Neural cell (in vitro differentiated cells): ENCODE measurements around the gene DNAJB11.

ENCODE experiments used
- EZH2 ChIP-seq: fragments of 200-600, 300-800 bp; shearing (Covaris generic), sonication (generic); IDR thresholded peaks from 2 replicates; pipeline ENCODE4 v1.6.1; 2014; ENCODE audit warnings: antibody characterized with exemption, low read length, borderline replicate concordance, mild to moderate bottlenecking; ENCODE audit not compliant: insufficient read depth, poor library complexity, severe bottlenecking
- MXI1 ChIP-seq: fragments of 450-650 bp; conservative IDR thresholded peaks from 2 replicates; pipeline ENCODE4 v1.6.1; 2014; ENCODE audit warnings: antibody characterized with exemption, mild to moderate bottlenecking; ENCODE audit not compliant: poor library complexity, severe bottlenecking
- POLR2AphosphoS5 ChIP-seq: IDR thresholded peaks from 2 replicates; pipeline ENCODE4 v1.6.1; 2012
- SMC3 ChIP-seq: fragments of 450-650 bp; conservative IDR thresholded peaks from 2 replicates; pipeline ENCODE4 v1.6.1; 2014; ENCODE audit warnings: antibody characterized with exemption, mild to moderate bottlenecking, moderate library complexity; ENCODE audit not compliant: poor library complexity
- TF ChIP-seq, protein P1 (sequence below): fragments of 450-650 bp; IDR thresholded peaks from 2 replicates; pipeline ENCODE4 v1.5.1; 2014; ENCODE audit warnings: antibody characterized with exemption, mild to moderate bottlenecking, moderate library complexity; ENCODE audit not compliant: poor library complexity, severe bottlenecking
- TF ChIP-seq, protein P2 (sequence below): IDR thresholded peaks from 2 replicates; pipeline ENCODE4 v1.6.1; 2012; ENCODE audit warnings: borderline replicate concordance

DNA sequence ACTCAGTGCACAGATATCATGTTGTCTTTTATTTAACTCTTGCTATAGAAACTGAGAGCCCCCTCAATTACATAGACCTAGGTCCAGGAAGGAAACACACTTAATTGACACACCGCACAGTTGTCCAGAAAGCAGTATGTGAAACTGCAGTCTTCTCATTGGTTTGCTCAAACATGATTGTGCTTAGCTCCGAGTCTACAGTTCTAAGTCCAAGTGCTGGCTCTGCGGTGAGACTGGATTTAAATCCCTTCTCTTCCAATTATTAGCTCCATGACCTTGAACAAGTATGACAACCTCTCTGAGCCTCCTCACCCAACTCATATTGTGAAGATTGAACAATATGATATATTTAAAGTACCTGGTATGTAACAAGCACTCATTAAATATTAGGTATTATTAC lies 23.3 kb downstream of the DNAJB11 start:
- TF ChIP-seq POLR2AphosphoS5 = no peak
- TF ChIP-seq SMC3 = no peak
- TF ChIP-seq, protein P1, sequence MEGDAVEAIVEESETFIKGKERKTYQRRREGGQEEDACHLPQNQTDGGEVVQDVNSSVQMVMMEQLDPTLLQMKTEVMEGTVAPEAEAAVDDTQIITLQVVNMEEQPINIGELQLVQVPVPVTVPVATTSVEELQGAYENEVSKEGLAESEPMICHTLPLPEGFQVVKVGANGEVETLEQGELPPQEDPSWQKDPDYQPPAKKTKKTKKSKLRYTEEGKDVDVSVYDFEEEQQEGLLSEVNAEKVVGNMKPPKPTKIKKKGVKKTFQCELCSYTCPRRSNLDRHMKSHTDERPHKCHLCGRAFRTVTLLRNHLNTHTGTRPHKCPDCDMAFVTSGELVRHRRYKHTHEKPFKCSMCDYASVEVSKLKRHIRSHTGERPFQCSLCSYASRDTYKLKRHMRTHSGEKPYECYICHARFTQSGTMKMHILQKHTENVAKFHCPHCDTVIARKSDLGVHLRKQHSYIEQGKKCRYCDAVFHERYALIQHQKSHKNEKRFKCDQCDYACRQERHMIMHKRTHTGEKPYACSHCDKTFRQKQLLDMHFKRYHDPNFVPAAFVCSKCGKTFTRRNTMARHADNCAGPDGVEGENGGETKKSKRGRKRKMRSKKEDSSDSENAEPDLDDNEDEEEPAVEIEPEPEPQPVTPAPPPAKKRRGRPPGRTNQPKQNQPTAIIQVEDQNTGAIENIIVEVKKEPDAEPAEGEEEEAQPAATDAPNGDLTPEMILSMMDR = no peak
- TF ChIP-seq EZH2 = no peak
- TF ChIP-seq, protein P2, sequence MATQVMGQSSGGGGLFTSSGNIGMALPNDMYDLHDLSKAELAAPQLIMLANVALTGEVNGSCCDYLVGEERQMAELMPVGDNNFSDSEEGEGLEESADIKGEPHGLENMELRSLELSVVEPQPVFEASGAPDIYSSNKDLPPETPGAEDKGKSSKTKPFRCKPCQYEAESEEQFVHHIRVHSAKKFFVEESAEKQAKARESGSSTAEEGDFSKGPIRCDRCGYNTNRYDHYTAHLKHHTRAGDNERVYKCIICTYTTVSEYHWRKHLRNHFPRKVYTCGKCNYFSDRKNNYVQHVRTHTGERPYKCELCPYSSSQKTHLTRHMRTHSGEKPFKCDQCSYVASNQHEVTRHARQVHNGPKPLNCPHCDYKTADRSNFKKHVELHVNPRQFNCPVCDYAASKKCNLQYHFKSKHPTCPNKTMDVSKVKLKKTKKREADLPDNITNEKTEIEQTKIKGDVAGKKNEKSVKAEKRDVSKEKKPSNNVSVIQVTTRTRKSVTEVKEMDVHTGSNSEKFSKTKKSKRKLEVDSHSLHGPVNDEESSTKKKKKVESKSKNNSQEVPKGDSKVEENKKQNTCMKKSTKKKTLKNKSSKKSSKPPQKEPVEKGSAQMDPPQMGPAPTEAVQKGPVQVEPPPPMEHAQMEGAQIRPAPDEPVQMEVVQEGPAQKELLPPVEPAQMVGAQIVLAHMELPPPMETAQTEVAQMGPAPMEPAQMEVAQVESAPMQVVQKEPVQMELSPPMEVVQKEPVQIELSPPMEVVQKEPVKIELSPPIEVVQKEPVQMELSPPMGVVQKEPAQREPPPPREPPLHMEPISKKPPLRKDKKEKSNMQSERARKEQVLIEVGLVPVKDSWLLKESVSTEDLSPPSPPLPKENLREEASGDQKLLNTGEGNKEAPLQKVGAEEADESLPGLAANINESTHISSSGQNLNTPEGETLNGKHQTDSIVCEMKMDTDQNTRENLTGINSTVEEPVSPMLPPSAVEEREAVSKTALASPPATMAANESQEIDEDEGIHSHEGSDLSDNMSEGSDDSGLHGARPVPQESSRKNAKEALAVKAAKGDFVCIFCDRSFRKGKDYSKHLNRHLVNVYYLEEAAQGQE = no peak
- no peak for TF ChIP-seq MXI1
